Keratinocyte (primary cell): ENCODE measurements around the gene DOP1A. TPM values are rescaled to one million over a fixed set of nuclear protein-coding genes. Genes with fewer than 3 reads are reported as not detected.

Experiments used
- DNase-seq: peaks from one replicate; pipeline ENCODE4 v3.0.0-alpha.2; 2011; ENCODE audit warnings: low read depth, missing footprints, low spot score
- FAIRE-seq: peaks from 2 replicates; lab custom pipeline; 2011; peaks lifted over from hg19 to GRCh38; lab: Jason Lieb, UNC
- H2AFZ ChIP-seq: 2 replicates; pipeline ENCODE4 v1.6.0; 2012; ENCODE audit warnings: low read length, control low read depth, inconsistent platforms; ENCODE audit not compliant: control insufficient read depth
- H3K27ac ChIP-seq: 2 replicates; pipeline ENCODE4 v1.5.1; 2011; ENCODE audit warnings: low read length; ENCODE audit not compliant: control insufficient read depth, insufficient read depth
- H3K27me3 ChIP-seq: 3 replicates; pipeline ENCODE4 v1.6.0; 2011; ENCODE audit warnings: low read length; ENCODE audit not compliant: control insufficient read depth, insufficient read depth; ENCODE audit errors: extremely low read depth
- H3K36me3 ChIP-seq, 2 experiments: 2 replicates in 1 of 2; 3 replicates in 1 of 2; pipeline ENCODE4 v1.5.1; 2011; ENCODE audit warnings: low read length in 2 of 2, mild to moderate bottlenecking in 1 of 2; ENCODE audit not compliant: control insufficient read depth in 2 of 2, insufficient read depth in 2 of 2; ENCODE audit errors: extremely low read depth in 1 of 2
- H3K4me1 ChIP-seq: 3 replicates; pipeline ENCODE4 v1.5.1; 2011; ENCODE audit warnings: low read length; ENCODE audit not compliant: control insufficient read depth, insufficient read depth; ENCODE audit errors: extremely low read depth
- H3K4me2 ChIP-seq: 3 replicates; pipeline ENCODE4 v1.6.0; 2011; ENCODE audit warnings: low read depth, low read length; ENCODE audit not compliant: control insufficient read depth, insufficient read depth; ENCODE audit errors: extremely low read depth
- H3K4me3 ChIP-seq, 3 experiments: fragments of 200-600 bp in 1 of 3; sonication (generic) in 1 of 3; 2 replicates in 2 of 3; 3 replicates in 1 of 3; pipeline ENCODE4 v1.5.1; 2011 to 2016; ENCODE audit warnings: low read length in 3 of 3, mild to moderate bottlenecking in 3 of 3, control low read depth in 2 of 3, inconsistent platforms in 1 of 3, low read depth in 1 of 3, mixed read lengths in 1 of 3, mixed run types in 1 of 3, moderate library complexity in 1 of 3; ENCODE audit not compliant: control insufficient read depth in 2 of 3, insufficient read depth in 2 of 3; ENCODE audit errors: extremely low read depth in 1 of 3
- H3K79me2 ChIP-seq: 2 replicates; pipeline ENCODE4 v1.6.0; 2012; ENCODE audit warnings: low read length; ENCODE audit not compliant: control insufficient read depth, insufficient read depth
- H3K9ac ChIP-seq: 3 replicates; pipeline ENCODE4 v1.6.0; 2011; ENCODE audit warnings: low read length; ENCODE audit not compliant: control insufficient read depth, insufficient read depth; ENCODE audit errors: extremely low read depth
- H3K9me1 ChIP-seq: 3 replicates; pipeline ENCODE4 v1.6.0; 2011; ENCODE audit warnings: low read length; ENCODE audit not compliant: control insufficient read depth, insufficient read depth; ENCODE audit errors: extremely low read depth
- H3K9me3 ChIP-seq: 2 replicates; pipeline ENCODE4 v1.5.1; 2012; ENCODE audit warnings: low read depth, low read length; ENCODE audit not compliant: control insufficient read depth
- H4K20me1 ChIP-seq: 3 replicates; pipeline ENCODE4 v1.6.0; 2011; ENCODE audit warnings: low read length; ENCODE audit not compliant: control insufficient read depth, insufficient read depth; ENCODE audit errors: extremely low read depth
- EZH2 ChIP-seq: IDR thresholded peaks from one replicate; pipeline ENCODE4 v1.6.1; 2012; ENCODE audit warnings: inconsistent platforms, mild to moderate bottlenecking, low read length, moderate library complexity
- dilution Hi-C: fragments of 300-500 bp; cut with MboI; formaldehyde crosslinking; loops from one replicate; pipeline ENCODE4 v1.7.0; 2020; ENCODE audit warnings: low sequenced_read_pairs; ENCODE audit not compliant: extremely low pct_ligation_motif_present
- polyA plus RNA-seq, 5 experiments: library from polyadenylated mRNA; depleted of rRNA in 3 of 5; stranded (reverse) in 3 of 5; stranded (forward) in 1 of 5; unstranded in 1 of 5; fragments of >200 nt; gene quantifications; 1 replicate in 1 of 5; 2 replicates in 3 of 5; 3 replicates in 1 of 5; pipeline versions ENCODE4 v1.2.1 to v1.2.3, GENCODE V29; 2011 to 2012; ENCODE audit warnings: missing spikeins in 2 of 5, low read depth in 1 of 5, low replicate concordance in 1 of 5
- TF ChIP-seq, protein P1 (sequence below), 3 experiments: IDR thresholded peaks in 1 of 3; conservative IDR thresholded peaks in 1 of 3; optimal IDR thresholded peaks in 1 of 3; 2 replicates in 2 of 3; 3 replicates in 1 of 3; pipeline versions ENCODE3 to v1.5.1; 2011; ENCODE audit warnings: low read length in 3 of 3, mild to moderate bottlenecking in 3 of 3, moderate library complexity in 2 of 3, control low read depth in 1 of 3, inconsistent platforms in 1 of 3; ENCODE audit not compliant: insufficient read depth in 2 of 3; ENCODE audit errors: extremely low read depth in 1 of 3

Gene DOP1A
- polyA plus RNA-seq, 1 donor (not counting 4 experiments of a cell fraction or from before 2014, with no cell fraction given): 14.1 TPM

DNA sequence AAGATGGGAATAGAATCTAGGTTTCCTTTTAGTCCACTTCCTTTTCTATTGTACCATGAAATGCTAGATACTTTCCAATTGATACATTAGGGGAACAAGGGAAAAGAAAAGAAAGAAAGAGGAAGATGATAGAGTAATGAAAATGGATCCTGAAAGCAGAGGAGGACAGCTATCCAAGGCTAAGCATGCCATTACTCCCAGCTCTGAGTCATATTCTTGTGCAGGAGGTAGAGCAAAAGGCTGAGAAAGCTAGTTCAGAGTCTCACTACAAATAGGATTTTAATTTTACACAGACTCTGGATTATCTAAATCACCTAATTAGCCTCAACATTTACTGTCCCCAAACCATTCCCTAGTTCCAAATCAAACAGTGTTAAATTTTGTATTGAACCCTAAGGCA, 149.3 kb downstream of the DOP1A start:
- dilution Hi-C loops: no loop called here

More for the DNA sequence above, 149.3 kb downstream of the DOP1A start:
- H2AFZ ChIP-seq: no peak overlapping the region
- H3K79me2 ChIP-seq: no peaks in the 10 kb centered on the region
- peaks cover 4 to 12% of the 10 kb centered on the region in 2 experiments for H3K36me3 ChIP-seq
- H3K4me2 ChIP-seq: no peak overlapping the region
- no peaks in the 10 kb centered on the region for H3K27me3 ChIP-seq
- no peaks in the 10 kb centered on the region for H3K9me1 ChIP-seq
- no peak for DNase-seq
- H3K9ac ChIP-seq: no peak overlapping the region
- no peaks in the 10 kb centered on the region for H4K20me1 ChIP-seq
- no peak overlapping the region for H3K4me3 ChIP-seq
- no peak for FAIRE-seq
- no peak overlapping the region for H3K27ac ChIP-seq
- no peaks in the 10 kb centered on the region for H3K9me3 ChIP-seq
- no peak for TF ChIP-seq EZH2
- TF ChIP-seq, protein P1, sequence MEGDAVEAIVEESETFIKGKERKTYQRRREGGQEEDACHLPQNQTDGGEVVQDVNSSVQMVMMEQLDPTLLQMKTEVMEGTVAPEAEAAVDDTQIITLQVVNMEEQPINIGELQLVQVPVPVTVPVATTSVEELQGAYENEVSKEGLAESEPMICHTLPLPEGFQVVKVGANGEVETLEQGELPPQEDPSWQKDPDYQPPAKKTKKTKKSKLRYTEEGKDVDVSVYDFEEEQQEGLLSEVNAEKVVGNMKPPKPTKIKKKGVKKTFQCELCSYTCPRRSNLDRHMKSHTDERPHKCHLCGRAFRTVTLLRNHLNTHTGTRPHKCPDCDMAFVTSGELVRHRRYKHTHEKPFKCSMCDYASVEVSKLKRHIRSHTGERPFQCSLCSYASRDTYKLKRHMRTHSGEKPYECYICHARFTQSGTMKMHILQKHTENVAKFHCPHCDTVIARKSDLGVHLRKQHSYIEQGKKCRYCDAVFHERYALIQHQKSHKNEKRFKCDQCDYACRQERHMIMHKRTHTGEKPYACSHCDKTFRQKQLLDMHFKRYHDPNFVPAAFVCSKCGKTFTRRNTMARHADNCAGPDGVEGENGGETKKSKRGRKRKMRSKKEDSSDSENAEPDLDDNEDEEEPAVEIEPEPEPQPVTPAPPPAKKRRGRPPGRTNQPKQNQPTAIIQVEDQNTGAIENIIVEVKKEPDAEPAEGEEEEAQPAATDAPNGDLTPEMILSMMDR (optimal IDR thresholded peaks at IDR 0.05 in 1 of 3, IDR thresholded peaks at IDR 0.05 in 1 of 3, conservative IDR thresholded peaks at IDR 0.05 in 1 of 3; ENCODE audit: extremely low read depth in 1 of 3, insufficient read depth in 2 of 3, low read length in 3 of 3): no peak
- no peaks in the 10 kb centered on the region for H3K4me1 ChIP-seq

Other genes starting within 250 kb of the DOP1A start
- gene UBE3D, start 1.8 kb upstream of the DOP1A start, polyA plus RNA-seq: 4.1 to 6.3 TPM (median 4.5 TPM) in 3 replicates
- 24.0 to 32.1 TPM (median 28.9 TPM) in 3 replicates for gene PGM3, start 125.6 kb downstream of the DOP1A start, polyA plus RNA-seq
- 1.2 to 1.5 TPM (median 1.3 TPM) in 3 replicates for gene RWDD2A, start 125.7 kb downstream of the DOP1A start, polyA plus RNA-seq